Fibroblast of skin of abdomen (primary cell): Measurements from ENCODE around the gene LZTS2.

Experiments
- DNase-seq: peaks from one replicate; pipeline ENCODE4 v3.0.0-alpha.2; 2013

Gene LZTS2

DNA sequence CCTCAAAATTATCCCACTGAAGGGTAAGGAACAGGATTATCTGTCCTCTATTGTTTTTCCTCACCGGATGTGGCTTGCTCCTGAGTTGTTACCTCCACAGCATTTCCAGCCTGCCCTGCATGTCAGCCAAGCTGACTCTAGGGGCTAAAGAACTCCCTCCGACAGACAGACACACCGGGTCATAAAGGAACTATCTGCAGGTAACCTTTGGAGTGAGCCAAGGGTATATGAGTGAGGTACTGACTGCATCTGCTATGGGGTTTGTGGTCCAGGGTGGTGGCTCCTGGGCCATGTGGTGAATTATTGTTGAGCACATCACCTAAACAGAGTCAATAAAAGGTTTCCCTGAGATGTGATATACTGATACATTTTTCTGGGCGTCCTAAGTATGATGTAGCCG lies 55.3 kb downstream of the LZTS2 start:
- no peak for DNase-seq

DNA sequence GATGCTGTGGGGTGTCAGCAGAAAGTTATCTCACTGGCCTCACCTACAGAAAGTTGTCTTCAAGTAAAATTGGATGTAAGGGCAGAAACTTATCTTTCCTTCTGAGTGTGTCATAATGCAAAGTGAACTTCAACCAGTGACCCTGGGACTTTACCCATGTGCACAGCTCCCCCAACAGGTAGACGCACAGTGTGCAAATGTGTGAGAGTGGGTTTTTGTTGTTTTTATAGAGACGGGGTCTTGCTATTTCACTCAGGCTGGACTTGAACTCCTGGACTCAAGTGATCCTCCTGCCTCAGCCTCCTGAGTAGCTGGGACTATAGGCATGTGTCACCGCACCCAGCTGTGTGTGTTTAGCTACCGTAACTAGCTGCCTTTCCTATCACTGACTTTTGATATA lies 55.8 kb downstream of the LZTS2 start:
- no peak for DNase-seq

DNA sequence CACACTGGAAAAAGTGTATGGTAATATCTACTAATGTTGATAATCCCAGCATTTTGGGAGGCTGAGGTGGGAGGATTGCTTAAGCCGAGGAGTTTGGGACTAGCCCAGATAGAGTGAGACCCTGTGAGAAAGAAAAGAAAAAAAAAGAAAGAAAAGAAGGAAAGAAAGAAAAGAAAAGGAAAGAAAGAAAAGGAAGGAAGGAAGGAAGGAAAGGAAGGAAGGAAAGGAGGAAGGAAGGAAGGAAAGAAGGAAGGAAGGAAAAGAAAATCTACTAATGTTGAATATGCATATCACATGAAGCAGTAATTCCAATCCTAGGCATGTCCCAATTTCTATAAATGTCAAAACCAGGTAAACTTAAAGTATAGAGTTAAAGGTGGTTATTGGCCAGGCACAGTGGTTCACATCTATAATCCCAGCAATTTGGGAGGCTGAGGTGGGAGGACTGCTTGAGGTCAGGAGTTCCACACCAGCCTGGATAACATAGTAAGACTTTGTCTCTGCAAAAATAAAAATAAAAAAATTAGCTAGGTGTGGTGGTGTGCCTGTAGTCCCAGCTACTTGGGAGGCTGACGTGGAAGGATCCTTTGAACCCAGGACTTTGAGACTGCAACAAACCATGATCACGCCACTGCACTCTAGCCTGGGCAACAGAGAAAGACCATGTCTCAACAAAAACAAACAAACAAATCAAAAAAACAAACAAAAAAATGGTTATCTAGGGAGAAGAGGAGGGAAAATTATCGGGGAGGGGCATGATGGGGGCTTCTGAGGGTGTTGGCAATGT lies 57.0 kb downstream of the LZTS2 start:
- no peak for DNase-seq
